ENCODE data around the gene TMEM214.

TMEM214 gene

DNA sequence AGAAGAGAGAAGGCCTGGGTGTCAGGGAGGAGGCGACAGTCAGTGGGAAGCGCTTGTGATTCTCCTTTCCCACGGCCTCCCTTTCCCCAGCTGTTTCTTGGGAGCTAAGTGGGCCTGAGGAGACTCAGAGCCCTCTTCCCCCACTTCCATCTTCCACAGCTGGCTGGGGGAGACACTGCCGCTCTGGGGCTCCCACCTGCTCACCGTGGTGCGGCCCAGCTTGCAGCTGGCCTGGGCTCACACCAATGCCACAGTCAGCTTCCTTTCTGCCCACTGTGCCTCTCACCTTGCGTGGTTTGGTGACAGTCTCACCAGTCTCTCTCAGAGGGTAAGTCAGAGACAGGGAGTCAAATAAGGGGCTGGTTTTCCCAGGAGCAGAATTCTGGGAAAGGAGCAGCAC, 7.1 kb downstream of the TMEM214 start:
- TF ChIP-seq CTCF (IDR thresholded peaks at IDR 0.05; ENCODE audit: control extremely low read depth, extremely low read depth, low read depth, missing control alignments) = no peak
- DNase-seq (ENCODE audit: extremely low spot score) = no peak
- CTCF ChIA-PET = interaction anchor here (1.1 to 7.2 kb wide), 3 partner anchors 9 to 47 kb away, joined by 3 to 66 read pairs (median 4); partner anchors contain the start of genes AGBL5 and KHK
- POLR2A ChIA-PET = interaction anchor here (0.6 to 4.0 kb wide), 2 partner anchors 10 to 35 kb away, joined by 3 to 30 read pairs; partner anchors contain the start of gene AGBL5

DNA sequence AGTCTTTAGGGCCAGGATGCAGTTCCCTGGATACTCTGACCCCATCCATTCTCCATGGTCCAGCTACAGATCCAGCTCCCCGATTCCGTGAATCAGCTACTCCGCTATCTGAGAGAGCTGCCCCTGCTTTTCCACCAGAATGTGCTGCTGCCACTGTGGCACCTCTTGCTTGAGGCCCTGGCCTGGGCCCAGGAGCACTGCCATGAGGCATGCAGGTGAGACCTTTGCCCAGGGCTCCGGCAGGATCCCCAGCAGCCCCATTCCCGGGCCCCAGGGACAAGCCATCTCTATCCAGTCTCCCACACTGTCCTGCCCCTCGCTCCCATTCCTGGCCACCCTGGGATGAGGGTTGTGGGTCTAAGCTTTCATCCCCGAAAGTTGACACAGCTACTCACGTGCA, 7.5 kb downstream of the TMEM214 start:
- TF ChIP-seq CTCF (IDR thresholded peaks at IDR 0.05; ENCODE audit: control extremely low read depth, extremely low read depth, low read depth, missing control alignments) = no peak
- CTCF ChIA-PET = interaction anchor here (1.1 to 1.6 kb wide), 5 partner anchors 42 to 80 kb away, joined by 3 to 5 read pairs (median 3); partner anchors contain the start of gene KHK
- POLR2A ChIA-PET = interaction anchor here (0.6 to 4.0 kb wide), 2 partner anchors 10 to 34 kb away, joined by 3 to 30 read pairs; partner anchors contain the start of gene AGBL5
- no peak for DNase-seq (ENCODE audit: extremely low spot score)

- TF ChIP-seq CTCF (IDR thresholded peaks at IDR 0.05; ENCODE audit: control extremely low read depth, extremely low read depth, low read depth, missing control alignments) = no peak
- peak; percentile 40 for DNase-seq (ENCODE audit: extremely low spot score)
- POLR2A ChIA-PET = interaction anchor here (1.0 to 4.0 kb wide), 2 partner anchors 8 kb away, joined by 3 to 30 read pairs; partner anchors contain the start of gene AGBL5
- CTCF ChIA-PET = interaction anchor here (0.6 to 1.6 kb wide), 6 partner anchors 9 to 129 kb away, joined by 3 to 5 read pairs (median 3); partner anchors contain the start of gene KHK
These were observed 9.0 kb downstream of the TMEM214 start for GRCh38 chr2:27041752-27042151.

- ChIA-PET CTCF (interaction anchor here (0.6 to 1.6 kb wide), 5 partner anchors 8 to 128 kb away, joined by 3 to 5 read pairs (median 3); partner anchors contain the start of gene KHK), POLR2A (interaction anchor here (1.0 to 4.0 kb wide), 2 partner anchors 8 to 9 kb away, joined by 3 to 30 read pairs; partner anchors contain the start of gene AGBL5)
- no peak for TF ChIP-seq CTCF (IDR thresholded peaks at IDR 0.05; ENCODE audit: control extremely low read depth, extremely low read depth, low read depth, missing control alignments)
- peak; percentile 67 for DNase-seq (ENCODE audit: extremely low spot score)
These were observed 9.4 kb downstream of the TMEM214 start for GRCh38 chr2:27042159-27042661.

DNA sequence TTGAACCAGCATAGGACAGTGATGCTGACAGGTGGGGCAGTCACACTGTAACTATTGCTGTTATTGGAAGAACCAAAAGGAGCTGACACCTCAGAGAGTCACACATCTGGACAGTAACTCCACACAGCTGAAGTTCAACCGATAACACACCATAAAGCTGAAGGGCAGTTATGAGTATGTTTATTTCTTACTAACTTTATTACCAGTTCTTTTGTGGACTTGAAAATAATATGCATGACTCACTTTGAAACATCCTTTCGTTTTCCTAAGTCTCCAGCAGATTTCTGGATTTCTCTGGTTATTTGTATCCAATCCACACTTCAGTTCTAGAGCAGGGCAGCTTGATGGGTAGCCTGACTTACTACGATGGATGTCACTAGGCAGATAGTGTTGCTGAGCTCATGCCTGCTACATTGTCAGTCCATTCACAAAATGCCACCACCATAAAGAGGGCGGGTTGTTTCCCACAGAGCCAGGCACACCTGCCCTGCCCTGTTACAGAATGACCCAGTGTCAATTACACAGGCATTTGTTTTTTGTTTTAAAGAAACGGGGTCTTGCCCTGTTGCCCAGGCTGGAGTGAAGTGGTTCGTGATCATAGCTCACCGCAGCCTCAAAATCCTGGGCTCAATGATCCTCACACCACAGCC, 10.3 kb downstream of the TMEM214 start:
- no peak for DNase-seq (ENCODE audit: extremely low spot score)
- ChIA-PET CTCF (interaction anchor here (1.2 kb wide), 2 partner anchors 10 to 60 kb away, joined by 3 to 5 read pairs; no protein-coding TSS in a partner anchor), POLR2A (interaction anchor here (4.0 kb wide), 1 partner anchor 7 kb away, joined by 30 read pairs; the partner anchor contains the start of gene AGBL5)
- no peak for TF ChIP-seq CTCF (IDR thresholded peaks at IDR 0.05; ENCODE audit: control extremely low read depth, extremely low read depth, low read depth, missing control alignments)
